Measurements from ENCODE around the gene ADAM10. TPM values are rescaled to one million over a fixed set of nuclear protein-coding genes. Genes with fewer than 3 reads are reported as not detected.

Gene ADAM10
- total RNA-seq, 1 donor from 2014 or later = 106 TPM

DNA sequence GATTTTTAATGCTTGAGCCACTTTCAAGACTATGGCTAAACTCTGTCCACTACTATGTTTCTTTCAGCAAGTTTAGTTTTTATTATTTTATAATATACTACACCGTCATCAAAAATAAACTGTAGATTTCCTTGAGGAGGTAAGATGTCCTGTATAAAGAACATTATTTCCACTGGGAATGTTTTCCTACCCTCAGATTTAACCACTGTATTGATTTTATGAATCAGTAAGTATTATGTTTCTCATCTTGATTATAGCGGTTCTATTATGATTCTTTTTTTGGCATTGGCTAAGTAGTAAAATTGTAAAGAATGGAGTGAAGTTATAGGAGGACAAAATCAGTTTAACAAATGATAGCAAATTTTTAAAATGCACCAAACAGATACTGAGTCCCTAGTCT is 44.4 kb downstream of the ADAM10 start:
- TF ChIP-seq, protein P1, sequence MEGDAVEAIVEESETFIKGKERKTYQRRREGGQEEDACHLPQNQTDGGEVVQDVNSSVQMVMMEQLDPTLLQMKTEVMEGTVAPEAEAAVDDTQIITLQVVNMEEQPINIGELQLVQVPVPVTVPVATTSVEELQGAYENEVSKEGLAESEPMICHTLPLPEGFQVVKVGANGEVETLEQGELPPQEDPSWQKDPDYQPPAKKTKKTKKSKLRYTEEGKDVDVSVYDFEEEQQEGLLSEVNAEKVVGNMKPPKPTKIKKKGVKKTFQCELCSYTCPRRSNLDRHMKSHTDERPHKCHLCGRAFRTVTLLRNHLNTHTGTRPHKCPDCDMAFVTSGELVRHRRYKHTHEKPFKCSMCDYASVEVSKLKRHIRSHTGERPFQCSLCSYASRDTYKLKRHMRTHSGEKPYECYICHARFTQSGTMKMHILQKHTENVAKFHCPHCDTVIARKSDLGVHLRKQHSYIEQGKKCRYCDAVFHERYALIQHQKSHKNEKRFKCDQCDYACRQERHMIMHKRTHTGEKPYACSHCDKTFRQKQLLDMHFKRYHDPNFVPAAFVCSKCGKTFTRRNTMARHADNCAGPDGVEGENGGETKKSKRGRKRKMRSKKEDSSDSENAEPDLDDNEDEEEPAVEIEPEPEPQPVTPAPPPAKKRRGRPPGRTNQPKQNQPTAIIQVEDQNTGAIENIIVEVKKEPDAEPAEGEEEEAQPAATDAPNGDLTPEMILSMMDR (conservative IDR thresholded peaks at IDR 0.05; ENCODE audit: low read depth, low read length) = no peak
- no peak overlapping the region for H3K4me3 ChIP-seq (ENCODE audit: low read depth, low read length)
- no peak for DNase-seq (ENCODE audit: low read depth)

DNA sequence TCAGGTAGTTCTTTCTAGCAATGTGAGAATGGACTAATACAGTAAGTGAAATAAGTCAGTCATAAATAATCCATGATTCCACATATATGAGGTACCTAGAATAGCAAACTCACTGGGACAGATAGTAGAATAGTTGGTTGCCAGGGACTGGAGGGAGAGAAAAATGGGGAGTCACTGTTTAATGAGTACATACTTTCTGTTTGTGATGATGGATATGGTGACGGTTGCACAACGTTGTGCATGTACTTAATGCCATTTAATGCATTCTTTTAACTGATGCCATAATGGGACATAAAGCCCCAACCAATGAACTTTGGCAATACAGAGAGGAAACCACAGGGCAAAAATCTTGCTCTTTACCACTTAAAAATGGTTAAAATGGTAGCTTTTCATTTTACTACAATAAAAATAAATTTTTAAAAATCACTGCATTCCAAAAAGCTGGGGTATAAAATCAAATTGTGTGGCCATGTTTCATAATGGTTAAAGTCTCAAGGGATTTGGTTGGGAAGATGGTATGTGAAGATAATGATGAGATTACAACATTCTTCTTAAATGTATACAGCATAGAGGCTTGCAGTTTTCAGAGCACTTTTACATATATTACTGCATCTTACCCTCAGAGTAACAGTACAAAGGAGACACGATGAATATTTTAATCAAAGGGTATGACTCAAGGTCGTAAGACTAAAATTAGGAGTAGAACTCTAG is 45.2 kb downstream of the ADAM10 start:
- TF ChIP-seq, protein P1 (conservative IDR thresholded peaks at IDR 0.05; ENCODE audit: low read depth, low read length) = no peak
- no peak for DNase-seq (ENCODE audit: low read depth)

DNA sequence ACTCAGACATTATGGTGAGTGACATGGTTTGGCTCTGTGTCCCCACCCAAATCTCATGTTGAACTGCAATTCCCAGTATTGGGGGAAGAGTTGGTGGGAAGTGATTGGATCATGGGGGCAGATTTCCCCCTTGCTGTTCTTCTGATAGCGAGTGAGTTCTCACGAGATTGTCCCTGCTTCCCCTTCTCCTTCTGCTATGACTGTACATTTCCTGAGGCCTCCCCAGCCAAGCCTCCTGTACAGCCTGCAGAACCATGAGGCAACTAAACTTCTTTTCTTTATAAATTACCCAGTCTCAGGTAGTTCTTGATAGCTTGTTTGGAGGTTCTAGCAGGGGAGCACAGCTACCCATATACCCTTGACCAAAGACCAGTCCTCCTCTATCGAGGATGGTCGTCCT is 45.9 kb downstream of the ADAM10 start:
- no peak overlapping the region for H3K4me3 ChIP-seq (ENCODE audit: low read depth, low read length)
- TF ChIP-seq, protein P1 (conservative IDR thresholded peaks at IDR 0.05; ENCODE audit: low read depth, low read length) = no peak
- DNase-seq (ENCODE audit: low read depth) = no peak

More for the DNA sequence above, 45.2 kb downstream of the ADAM10 start:
- H3K4me3 ChIP-seq (ENCODE audit: low read depth, low read length) = no peak overlapping the region

GRCh38 chr15:58702233-58702632 is 47.3 kb downstream of the ADAM10 start:
- H3K4me3 ChIP-seq (ENCODE audit: low read depth, low read length) = no peak overlapping the region
- DNase-seq (ENCODE audit: low read depth) = no peak
- TF ChIP-seq, protein P1 (conservative IDR thresholded peaks at IDR 0.05; ENCODE audit: low read depth, low read length) = no peak

DNA sequence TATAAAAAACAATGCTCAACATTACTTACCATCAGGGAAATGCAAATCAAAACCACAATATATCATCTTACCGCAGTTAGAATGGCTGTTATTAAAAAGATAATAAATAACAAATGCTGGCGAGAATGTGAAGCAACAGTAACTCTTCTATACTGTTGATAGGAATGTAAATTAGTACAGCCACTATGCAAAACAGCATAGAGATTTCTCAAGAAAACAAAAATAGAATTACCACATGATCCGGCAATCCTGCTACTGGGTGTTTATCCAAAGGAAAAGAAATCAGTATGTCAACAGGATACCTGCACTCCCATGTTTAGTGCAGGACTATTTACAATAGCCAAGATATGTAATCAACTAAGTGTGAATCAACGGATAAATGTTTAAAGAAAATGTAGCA is 48.1 kb downstream of the ADAM10 start:
- no peak for DNase-seq (ENCODE audit: low read depth)
- H3K4me3 ChIP-seq (ENCODE audit: low read depth, low read length) = no peak overlapping the region
- TF ChIP-seq, protein P1 (conservative IDR thresholded peaks at IDR 0.05; ENCODE audit: low read depth, low read length) = no peak

- TF ChIP-seq, protein P1 (conservative IDR thresholded peaks at IDR 0.05; ENCODE audit: low read depth, low read length) = no peak
- DNase-seq (ENCODE audit: low read depth) = no peak
- H3K4me3 ChIP-seq (ENCODE audit: low read depth, low read length) = no peak overlapping the region
These were observed 49.7 kb downstream of the ADAM10 start for GRCh38 chr15:58699769-58700168.

Measured in epithelial cell of proximal tubule (primary cell).